Measurements from ENCODE around the gene BCCIP. TPM values are rescaled to one million over a fixed set of nuclear protein-coding genes. Genes with fewer than 3 reads are reported as not detected.
A peak's percentile ranks its signal among the peaks of the same experiment; 100 is the strongest.

The BCCIP gene
- total and polyA plus RNA-seq, 2 donors: 72.5 to 74.3 TPM

DNA sequence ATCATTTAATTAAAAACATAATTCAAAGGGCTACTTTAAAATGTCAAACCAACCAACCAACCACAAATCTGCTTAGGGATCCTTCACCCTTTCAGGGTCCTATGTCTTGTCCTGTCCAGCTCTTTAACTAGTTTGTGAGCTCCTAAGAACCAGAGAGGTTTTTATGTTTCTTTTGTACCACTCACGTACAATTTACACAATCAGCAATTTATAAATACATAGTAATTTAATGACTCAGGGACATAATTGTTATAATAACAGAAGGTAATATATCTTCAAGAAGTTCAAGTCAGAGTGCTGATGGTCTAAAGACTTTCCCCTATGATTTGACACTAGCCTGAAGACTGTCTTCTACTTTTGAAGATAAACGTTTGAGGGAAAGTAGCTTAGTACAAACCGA, 41.8 kb downstream of the BCCIP start:
- 95% methylated on average over 3 of the region's 3 CpGs for WGBS
- no peak overlapping the region for H3K4me3 ChIP-seq (ENCODE audit: low read length in 2 of 2)
- DNase-seq (ENCODE audit: low read depth in 6 of 9, low spot score in 9 of 9): no peak

DNA sequence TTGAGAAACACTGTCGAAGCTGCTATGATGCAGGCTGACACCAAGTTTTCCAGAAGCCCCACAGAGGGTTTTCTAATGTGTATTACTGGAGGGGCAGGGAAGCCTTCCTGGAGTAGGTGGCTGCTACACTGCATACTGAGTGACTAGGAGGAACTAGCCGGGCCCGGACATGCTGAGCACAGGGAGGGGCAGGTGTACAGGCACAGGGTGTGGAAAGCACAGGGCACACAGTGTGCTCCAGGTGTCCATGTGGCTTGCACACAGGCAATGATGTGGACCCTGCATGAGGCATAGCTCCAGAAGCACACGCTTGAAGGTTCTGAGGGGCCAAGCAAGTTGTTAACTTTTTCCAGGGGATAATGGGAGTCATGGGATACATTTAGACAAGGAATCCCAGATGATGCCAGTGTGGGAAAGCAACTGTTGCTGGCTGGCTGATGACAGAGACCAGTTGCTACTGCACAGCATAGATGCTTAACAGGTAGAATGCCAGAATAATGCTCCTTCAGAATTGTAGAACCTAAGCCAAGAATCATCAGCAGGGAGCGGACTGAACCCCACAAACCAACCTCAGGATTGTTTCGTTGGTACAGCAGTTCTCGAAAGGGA, 43.2 kb downstream of the BCCIP start:
- Histone ChIP-seq H3K9me3 (ENCODE audit: control insufficient read depth in 2 of 2, insufficient read depth in 1 of 2, low read length in 1 of 2) (no peaks in the 10 kb centered on the region), H3K27ac (ENCODE audit: low read depth in 1 of 2, low read length in 1 of 2) (no peak overlapping the region), H3K27me3 (ENCODE audit: control insufficient read depth in 2 of 2, insufficient read depth in 1 of 2, low read length in 1 of 2) (no peaks in the 10 kb centered on the region), H3K36me3 (ENCODE audit: control insufficient read depth in 2 of 2, insufficient read depth in 2 of 2, low read length in 1 of 2) (peaks cover 2 to 8% of the 10 kb centered on the region in 2 donors), H3K4me3 (ENCODE audit: low read length in 2 of 2) (no peak overlapping the region), H3K4me1 (ENCODE audit: control insufficient read depth in 2 of 2, insufficient read depth in 2 of 2, low read length in 2 of 2) (no peaks in the 10 kb centered on the region)
- no peak for DNase-seq (ENCODE audit: low read depth in 6 of 9, low spot score in 9 of 9)
- 98% methylated on average over 7 of the region's 7 CpGs for WGBS

More for the DNA sequence above, 41.8 kb downstream of the BCCIP start:
- Histone ChIP-seq H3K4me1 (ENCODE audit: control insufficient read depth in 2 of 2, insufficient read depth in 2 of 2, low read length in 2 of 2) (no peaks in the 10 kb centered on the region), H3K36me3 (ENCODE audit: control insufficient read depth in 2 of 2, insufficient read depth in 2 of 2, low read length in 1 of 2) (peaks cover 2 to 8% of the 10 kb centered on the region in 2 donors), H3K27me3 (ENCODE audit: control insufficient read depth in 2 of 2, insufficient read depth in 1 of 2, low read length in 1 of 2) (no peaks in the 10 kb centered on the region), H3K9me3 (ENCODE audit: control insufficient read depth in 2 of 2, insufficient read depth in 1 of 2, low read length in 1 of 2) (no peaks in the 10 kb centered on the region), H3K27ac (ENCODE audit: low read depth in 1 of 2, low read length in 1 of 2) (no peak overlapping the region)

DNA sequence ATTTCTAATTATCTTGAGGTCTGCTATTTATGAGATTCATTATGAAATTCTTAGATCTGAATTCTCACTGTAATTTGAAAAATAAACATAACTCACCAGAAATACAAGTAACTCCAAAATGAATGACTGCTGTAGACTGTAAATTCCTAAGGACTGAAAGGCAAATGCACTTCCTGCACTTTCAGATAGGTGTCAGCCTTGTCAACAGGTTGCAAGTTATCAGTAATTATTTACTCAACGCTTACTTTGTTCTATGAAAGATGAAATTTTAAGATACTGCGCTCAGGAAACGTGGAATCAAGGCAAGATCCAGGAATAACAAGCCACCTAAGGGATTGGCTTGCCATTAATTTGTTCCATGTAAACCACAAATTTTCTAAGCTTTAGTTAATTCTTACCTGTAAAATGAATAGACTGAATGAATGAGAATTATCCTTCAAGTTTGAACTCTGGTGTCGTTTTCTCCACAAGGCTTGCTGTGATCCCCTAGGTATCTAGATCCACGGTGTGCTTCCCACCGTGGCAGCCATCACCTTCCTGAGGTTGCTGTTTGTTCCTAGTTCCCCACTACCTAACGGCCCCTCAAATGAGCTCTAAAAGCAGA, 45.1 kb downstream of the BCCIP start:
- Histone ChIP-seq H3K27ac (ENCODE audit: low read depth in 1 of 2, low read length in 1 of 2) (no peak overlapping the region), H3K9me3 (ENCODE audit: control insufficient read depth in 2 of 2, insufficient read depth in 1 of 2, low read length in 1 of 2) (no peaks in the 10 kb centered on the region), H3K4me3 (ENCODE audit: low read length in 2 of 2) (no peak overlapping the region), H3K27me3 (ENCODE audit: control insufficient read depth in 2 of 2, insufficient read depth in 1 of 2, low read length in 1 of 2) (no peaks in the 10 kb centered on the region), H3K4me1 (ENCODE audit: control insufficient read depth in 2 of 2, insufficient read depth in 2 of 2, low read length in 2 of 2) (no peaks in the 10 kb centered on the region), H3K36me3 (ENCODE audit: control insufficient read depth in 2 of 2, insufficient read depth in 2 of 2, low read length in 1 of 2) (peaks cover 2 to 8% of the 10 kb centered on the region in 2 donors)
- DNase-seq (ENCODE audit: low read depth in 6 of 9, low spot score in 9 of 9): peak in 5 of 9 donors; percentile 9 to 35 (median 17)
- 74% methylated on average over 7 of the region's 7 CpGs for WGBS

DNA sequence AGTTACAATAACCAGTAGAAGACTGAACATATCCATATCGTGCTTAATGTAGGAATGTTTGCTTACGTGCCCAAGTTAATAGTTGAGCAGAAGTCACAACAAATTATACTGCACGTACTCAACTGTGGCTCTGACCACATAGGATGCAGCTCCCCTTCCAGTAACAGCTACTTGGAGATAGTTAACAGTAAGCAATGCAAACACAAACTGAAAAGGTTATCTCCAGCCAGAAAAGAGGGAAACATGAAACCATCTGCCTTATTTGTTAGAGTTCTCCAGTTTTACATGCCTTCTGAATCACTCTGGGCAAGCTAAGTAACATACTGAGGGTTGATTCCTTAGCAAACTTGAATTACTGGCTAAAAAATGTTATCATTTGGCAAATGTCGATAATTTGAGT, 48.0 kb downstream of the BCCIP start:
- Histone ChIP-seq H3K9me3 (ENCODE audit: control insufficient read depth in 2 of 2, insufficient read depth in 1 of 2, low read length in 1 of 2) (peaks cover 0 to 2% of the 10 kb centered on the region in 2 donors), H3K4me3 (ENCODE audit: low read length in 2 of 2) (no peak overlapping the region), H3K27me3 (ENCODE audit: control insufficient read depth in 2 of 2, insufficient read depth in 1 of 2, low read length in 1 of 2) (no peaks in the 10 kb centered on the region), H3K4me1 (ENCODE audit: control insufficient read depth in 2 of 2, insufficient read depth in 2 of 2, low read length in 2 of 2) (no peaks in the 10 kb centered on the region), H3K36me3 (ENCODE audit: control insufficient read depth in 2 of 2, insufficient read depth in 2 of 2, low read length in 1 of 2) (peaks cover 0 to 4% of the 10 kb centered on the region in 2 donors), H3K27ac (ENCODE audit: low read depth in 1 of 2, low read length in 1 of 2) (no peak overlapping the region)
- no peak for DNase-seq (ENCODE audit: low read depth in 6 of 9, low spot score in 9 of 9)
- WGBS: 92% methylated on average over 4 of the region's 4 CpGs

DNA sequence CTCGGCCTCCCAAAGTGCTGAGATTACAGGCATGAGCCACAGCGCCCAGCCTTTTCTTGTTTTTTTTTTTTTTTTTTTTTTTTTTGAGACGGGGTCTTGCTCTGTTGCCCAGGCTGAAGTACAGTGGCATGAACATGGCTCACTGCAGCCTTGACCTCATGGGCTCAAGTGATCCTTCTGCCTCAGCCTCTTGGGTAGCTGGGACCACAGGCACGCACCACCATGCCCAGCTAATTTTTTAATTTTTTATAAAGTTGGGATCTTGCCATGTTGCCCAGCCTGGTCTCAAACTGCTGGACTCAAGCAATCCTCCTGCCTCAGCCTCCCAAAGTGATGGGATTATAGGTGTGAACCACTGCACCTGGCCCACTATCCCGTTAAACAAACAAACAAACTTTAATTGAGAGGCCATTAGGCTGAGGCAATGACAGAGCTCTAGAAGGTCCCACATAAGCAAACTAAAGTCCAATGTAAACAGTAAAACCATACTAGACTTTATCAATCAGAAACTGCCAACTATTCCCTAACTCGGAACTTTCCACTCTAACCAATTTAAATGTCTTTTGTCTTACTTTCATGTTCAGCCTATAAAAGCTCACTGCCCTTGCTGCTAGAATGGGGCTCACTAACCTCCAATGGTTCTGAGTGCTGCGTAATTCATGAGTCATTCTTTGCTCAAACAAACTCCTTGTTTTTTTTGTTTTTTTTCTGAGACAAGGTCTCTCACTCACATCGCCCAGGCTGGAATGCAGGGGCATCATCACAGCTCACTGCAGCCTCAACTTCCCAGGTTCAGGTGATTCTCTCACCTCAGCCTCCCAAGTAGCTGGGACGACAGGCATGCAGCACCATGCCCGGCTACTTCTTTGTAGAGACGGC, 55.9 kb downstream of the BCCIP start:
- Histone ChIP-seq H3K4me1 (ENCODE audit: control insufficient read depth in 2 of 2, insufficient read depth in 2 of 2, low read length in 2 of 2) (no peaks in the 10 kb centered on the region), H3K27me3 (ENCODE audit: control insufficient read depth in 2 of 2, insufficient read depth in 1 of 2, low read length in 1 of 2) (no peaks in the 10 kb centered on the region), H3K27ac (ENCODE audit: low read depth in 1 of 2, low read length in 1 of 2) (no peak overlapping the region), H3K4me3 (ENCODE audit: low read length in 2 of 2) (no peak overlapping the region), H3K9me3 (ENCODE audit: control insufficient read depth in 2 of 2, insufficient read depth in 1 of 2, low read length in 1 of 2) (peaks cover 0 to 3% of the 10 kb centered on the region in 2 donors), H3K36me3 (ENCODE audit: control insufficient read depth in 2 of 2, insufficient read depth in 2 of 2, low read length in 1 of 2) (no peaks in the 10 kb centered on the region)
- DNase-seq (ENCODE audit: low read depth in 6 of 9, low spot score in 9 of 9): no peak
- 89% methylated on average over 11 of the region's 11 CpGs for WGBS

DNA sequence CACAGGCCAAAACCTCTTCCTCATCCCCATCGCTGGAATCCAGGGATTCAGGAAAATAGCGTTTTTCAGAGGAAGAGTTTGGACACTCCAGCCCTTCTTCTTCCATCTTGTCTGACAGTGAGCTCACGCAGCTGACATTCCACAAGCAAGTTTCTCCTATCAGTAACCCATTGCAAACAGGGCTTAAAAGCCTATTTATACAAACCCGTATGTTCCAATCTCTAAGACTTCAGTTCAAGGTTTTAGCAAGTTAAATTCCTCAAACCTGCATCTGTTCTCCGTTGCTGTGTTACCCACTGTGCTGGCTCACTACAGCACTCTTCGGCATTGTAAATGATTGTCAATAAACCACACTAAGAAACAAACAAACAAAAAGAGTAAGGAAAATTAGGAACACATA, 57.4 kb downstream of the BCCIP start:
- no peak overlapping the region for H3K27ac ChIP-seq (ENCODE audit: low read depth in 1 of 2, low read length in 1 of 2)
- no peaks in the 10 kb centered on the region for H3K4me1 ChIP-seq (ENCODE audit: control insufficient read depth in 2 of 2, insufficient read depth in 2 of 2, low read length in 2 of 2)
- peaks cover 0 to 3% of the 10 kb centered on the region in 2 donors for H3K9me3 ChIP-seq (ENCODE audit: control insufficient read depth in 2 of 2, insufficient read depth in 1 of 2, low read length in 1 of 2)
- H3K36me3 ChIP-seq (ENCODE audit: control insufficient read depth in 2 of 2, insufficient read depth in 2 of 2, low read length in 1 of 2): no peaks in the 10 kb centered on the region
- H3K4me3 ChIP-seq (ENCODE audit: low read length in 2 of 2): no peak overlapping the region
- 93% methylated on average over 6 of the region's 6 CpGs for WGBS
- DNase-seq (ENCODE audit: low read depth in 6 of 9, low spot score in 9 of 9): no peak
- no peaks in the 10 kb centered on the region for H3K27me3 ChIP-seq (ENCODE audit: control insufficient read depth in 2 of 2, insufficient read depth in 1 of 2, low read length in 1 of 2)

DNA sequence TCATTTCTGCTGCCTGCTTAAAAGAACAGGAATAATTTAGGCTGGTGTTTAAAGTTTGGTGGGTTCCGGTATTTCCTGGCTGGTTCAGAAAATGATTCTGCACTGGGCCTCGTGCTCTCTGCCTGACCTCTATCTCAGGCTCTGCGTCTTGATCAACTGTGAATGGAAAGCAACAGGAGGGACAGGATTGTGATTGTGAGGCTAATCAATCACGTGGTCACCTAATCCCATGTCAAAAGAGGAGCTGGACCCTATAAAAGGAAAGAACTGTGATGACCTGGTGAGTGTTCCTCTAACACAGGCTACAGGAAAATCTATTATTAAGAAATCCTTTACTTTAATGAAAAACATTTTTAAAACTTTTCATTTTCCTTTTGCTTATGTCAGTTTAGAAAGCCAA, 57.8 kb downstream of the BCCIP start, which contains the start of gene DHX32:
Gene DHX32, minus strand, starts transcription at position 101 of the 400 bp plus-strand sequence. CDS start 468 bp downstream, outside the sequence.
- no peaks in the 10 kb centered on the region for H3K36me3 ChIP-seq (ENCODE audit: control insufficient read depth in 2 of 2, insufficient read depth in 2 of 2, low read length in 1 of 2)
- DNase-seq (ENCODE audit: low read depth in 6 of 9, low spot score in 9 of 9): no peak
- WGBS: 85% methylated on average over 4 of the region's 4 CpGs
- H3K27ac ChIP-seq (ENCODE audit: low read depth in 1 of 2, low read length in 1 of 2): no peak within 1 kb of the TSS
- no peaks in the 10 kb centered on the region for H3K27me3 ChIP-seq (ENCODE audit: control insufficient read depth in 2 of 2, insufficient read depth in 1 of 2, low read length in 1 of 2)
- no peaks in the 10 kb centered on the region for H3K4me1 ChIP-seq (ENCODE audit: control insufficient read depth in 2 of 2, insufficient read depth in 2 of 2, low read length in 2 of 2)
- peaks cover 0 to 1% of the 10 kb centered on the region in 2 donors for H3K9me3 ChIP-seq (ENCODE audit: control insufficient read depth in 2 of 2, insufficient read depth in 1 of 2, low read length in 1 of 2)
- H3K4me3 ChIP-seq (ENCODE audit: low read length in 2 of 2): no peak within 1 kb of the TSS

DNA sequence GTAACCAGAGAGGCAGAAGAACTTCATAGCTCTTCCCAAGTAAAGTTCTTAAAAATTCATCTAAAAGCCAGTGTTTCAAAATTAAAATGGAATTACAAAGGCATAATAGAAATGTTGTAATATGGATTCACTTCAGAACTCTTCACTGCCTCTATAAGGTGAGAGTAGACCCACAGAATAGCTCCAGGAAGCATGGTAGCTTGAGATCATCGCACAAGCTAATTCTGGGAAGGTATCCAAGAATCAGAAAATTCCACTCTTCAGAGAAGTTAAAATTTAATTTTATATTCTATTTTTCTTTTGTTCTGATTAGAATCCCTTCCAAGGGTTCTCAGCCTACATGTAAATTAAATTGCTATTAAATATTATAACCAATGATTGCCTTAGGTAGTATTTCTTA, 59.2 kb downstream of the BCCIP start:
- 89% methylated on average over 1 of the region's 1 CpG for WGBS
- Histone ChIP-seq H3K36me3 (ENCODE audit: control insufficient read depth in 2 of 2, insufficient read depth in 2 of 2, low read length in 1 of 2) (no peaks in the 10 kb centered on the region), H3K4me1 (ENCODE audit: control insufficient read depth in 2 of 2, insufficient read depth in 2 of 2, low read length in 2 of 2) (no peaks in the 10 kb centered on the region), H3K4me3 (ENCODE audit: low read length in 2 of 2) (no peak overlapping the region), H3K9me3 (ENCODE audit: control insufficient read depth in 2 of 2, insufficient read depth in 1 of 2, low read length in 1 of 2) (no peaks in the 10 kb centered on the region), H3K27ac (ENCODE audit: low read depth in 1 of 2, low read length in 1 of 2) (no peak overlapping the region), H3K27me3 (ENCODE audit: control insufficient read depth in 2 of 2, insufficient read depth in 1 of 2, low read length in 1 of 2) (no peaks in the 10 kb centered on the region)
- DNase-seq (ENCODE audit: low read depth in 6 of 9, low spot score in 9 of 9): no peak

DNA sequence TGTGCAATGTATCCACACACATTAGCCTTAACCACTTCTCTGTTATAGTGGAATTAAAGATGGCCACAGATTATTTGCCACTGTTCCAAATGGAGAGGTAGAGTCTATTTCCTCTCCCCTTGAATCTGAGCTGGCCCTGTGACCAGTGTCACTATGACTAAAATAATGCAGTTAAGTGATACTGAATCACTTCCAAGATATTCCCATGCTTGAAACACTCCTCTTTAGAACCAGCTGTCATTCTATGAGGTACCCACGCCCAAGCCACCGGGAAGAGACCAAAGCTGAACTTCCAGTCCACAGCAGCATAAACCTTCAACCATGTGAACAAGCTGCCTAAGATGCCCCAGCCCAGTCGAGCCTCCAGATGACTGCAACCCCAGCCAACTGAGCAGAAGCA, 59.9 kb downstream of the BCCIP start:
- H3K4me1 ChIP-seq (ENCODE audit: control insufficient read depth in 2 of 2, insufficient read depth in 2 of 2, low read length in 2 of 2): no peaks in the 10 kb centered on the region
- no peaks in the 10 kb centered on the region for H3K36me3 ChIP-seq (ENCODE audit: control insufficient read depth in 2 of 2, insufficient read depth in 2 of 2, low read length in 1 of 2)
- no peak overlapping the region for H3K27ac ChIP-seq (ENCODE audit: low read depth in 1 of 2, low read length in 1 of 2)
- H3K27me3 ChIP-seq (ENCODE audit: control insufficient read depth in 2 of 2, insufficient read depth in 1 of 2, low read length in 1 of 2): no peaks in the 10 kb centered on the region
- no peaks in the 10 kb centered on the region for H3K9me3 ChIP-seq (ENCODE audit: control insufficient read depth in 2 of 2, insufficient read depth in 1 of 2, low read length in 1 of 2)
- 94% methylated on average over 3 of the region's 3 CpGs for WGBS
- DNase-seq (ENCODE audit: low read depth in 6 of 9, low spot score in 9 of 9): no peak
- H3K4me3 ChIP-seq (ENCODE audit: low read length in 2 of 2): no peak overlapping the region
